Gastroesophageal sphincter (tissue), 4 donors: ENCODE measurements around the gene SLC39A1. TPM values are rescaled to one million over a fixed set of nuclear protein-coding genes. Genes with fewer than 3 reads are reported as not detected.

Source experiments
- ATAC-seq: fragments of 150-250 bp; one replicate; pipeline ENCODE4 v1.9.1; 2016; ENCODE audit warnings: mild to moderate bottlenecking, moderate library complexity
- H3K27ac ChIP-seq, 4 donors: fragments of 200-600 bp; sonication (generic) in 3 of 4; 1 replicate in 3 of 4; 2 replicates in 1 of 4; pipeline ENCODE4 v1.5.1; 2016 to 2019
- H3K27me3 ChIP-seq: fragments of 200-600 bp; sonication (generic); one replicate; pipeline ENCODE4 v1.5.1; 2019
- H3K36me3 ChIP-seq, 2 donors: fragments of 200-600 bp; sonication (generic); one replicate each; pipeline ENCODE4 v1.5.1; 2019; ENCODE audit warnings: control low read depth in 1 of 2
- H3K4me1 ChIP-seq, 3 donors: fragments of 200-600 bp; sonication (generic); 1 replicate in 2 of 3; 2 replicates in 1 of 3; pipeline ENCODE4 v1.5.1; 2016 to 2019; ENCODE audit warnings: control low read depth in 2 of 3
- H3K4me3 ChIP-seq, 2 donors: fragments of 200-600 bp; sonication (generic); one replicate each; pipeline ENCODE4 v1.5.1; 2019; ENCODE audit warnings: mild to moderate bottlenecking in 1 of 2, moderate library complexity in 1 of 2
- H3K9me3 ChIP-seq, 3 donors: fragments of 200-600 bp; sonication (generic); one replicate each; pipeline ENCODE4 v1.5.1; 2017 to 2019; ENCODE audit warnings: control low read depth in 2 of 3
- EP300 ChIP-seq: sonication (generic); formaldehyde crosslinking; IDR thresholded peaks from one replicate; pipeline ENCODE4 v1.6.1; 2017; ENCODE audit warnings: antibody characterized with exemption, mild to moderate bottlenecking
- POLR2A ChIP-seq, 2 donors: fragments of 450-650 bp; IDR thresholded peaks; one replicate each; pipeline ENCODE4 v1.6.1; 2017; ENCODE audit warnings: antibody characterized with exemption in 2 of 2, mild to moderate bottlenecking in 2 of 2, moderate library complexity in 1 of 2
- POLR2AphosphoS5 ChIP-seq: sonication (generic); formaldehyde crosslinking; IDR thresholded peaks from one replicate; pipeline ENCODE4 v1.6.1; 2017; ENCODE audit warnings: antibody characterized with exemption
- WGBS, 2 donors: methylation state at CpG; one replicate each; pipeline ENCODE4 v1.1.5; 2018; ENCODE audit warnings: low coverage in 1 of 2; 5-methylcytosine and 5-hydroxymethylcytosine counted together
- total RNA-seq, 4 donors: library from RNA; depleted of rRNA; stranded (reverse); fragments of >200 nt; gene quantifications; one replicate each; pipeline ENCODE4 v1.1.0, GENCODE V29; 2016
- TF ChIP-seq, protein P1 (sequence below), 4 experiments: fragments of 200-600 bp in 2 of 4; fragments of 450-650 bp in 2 of 4; sonication (generic) in 1 of 4; IDR thresholded peaks; one replicate each; pipeline ENCODE4 v1.5.1; 2017 to 2019; ENCODE audit warnings: antibody characterized with exemption in 4 of 4, mild to moderate bottlenecking in 2 of 4, moderate library complexity in 2 of 4

SLC39A1 gene
- total RNA-seq, 4 donors from 2014 or later = 64.8 to 115 (median 106) TPM

DNA sequence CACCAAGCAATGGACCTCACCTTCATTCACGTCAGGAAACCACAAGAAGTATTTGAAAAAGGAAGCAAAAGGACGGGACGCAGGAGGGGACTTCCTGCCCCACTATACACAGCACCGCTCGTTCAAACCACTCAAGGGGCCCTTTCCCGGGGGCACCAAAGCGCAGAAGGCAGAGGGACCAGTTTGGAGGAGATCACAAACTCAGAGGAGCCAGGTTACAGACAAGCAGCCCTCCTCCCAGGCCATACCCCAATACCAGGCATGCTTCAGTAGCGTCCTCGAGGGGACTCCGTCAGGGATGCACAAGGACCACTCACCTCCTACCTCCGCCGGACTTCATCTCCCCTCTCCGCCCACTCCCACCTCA, 5.6 kb downstream of the SLC39A1 start:
- no peaks in the 10 kb centered on the region for H3K27me3 ChIP-seq
- H3K9me3 ChIP-seq = no peaks in the 10 kb centered on the region
- WGBS, 2 donors = 0 to 1% methylated on average over 8 to 10 of the region's 13 CpGs
- TF ChIP-seq EP300 (no peak), POLR2AphosphoS5 (no peak)
- peak overlapping the region; percentile 75 to 96 (median 90) for H3K27ac ChIP-seq
- H3K4me1 ChIP-seq = peaks cover 0 to 87% (median 40%) of the 10 kb centered on the region in 3 donors
- ATAC-seq = no peak
- H3K4me3 ChIP-seq = peak overlapping the region; percentile 66 to 95
- peaks cover 0 to 51% of the 10 kb centered on the region in 2 donors for H3K36me3 ChIP-seq

- no peak for TF ChIP-seq POLR2AphosphoS5
- TF ChIP-seq, protein P1, sequence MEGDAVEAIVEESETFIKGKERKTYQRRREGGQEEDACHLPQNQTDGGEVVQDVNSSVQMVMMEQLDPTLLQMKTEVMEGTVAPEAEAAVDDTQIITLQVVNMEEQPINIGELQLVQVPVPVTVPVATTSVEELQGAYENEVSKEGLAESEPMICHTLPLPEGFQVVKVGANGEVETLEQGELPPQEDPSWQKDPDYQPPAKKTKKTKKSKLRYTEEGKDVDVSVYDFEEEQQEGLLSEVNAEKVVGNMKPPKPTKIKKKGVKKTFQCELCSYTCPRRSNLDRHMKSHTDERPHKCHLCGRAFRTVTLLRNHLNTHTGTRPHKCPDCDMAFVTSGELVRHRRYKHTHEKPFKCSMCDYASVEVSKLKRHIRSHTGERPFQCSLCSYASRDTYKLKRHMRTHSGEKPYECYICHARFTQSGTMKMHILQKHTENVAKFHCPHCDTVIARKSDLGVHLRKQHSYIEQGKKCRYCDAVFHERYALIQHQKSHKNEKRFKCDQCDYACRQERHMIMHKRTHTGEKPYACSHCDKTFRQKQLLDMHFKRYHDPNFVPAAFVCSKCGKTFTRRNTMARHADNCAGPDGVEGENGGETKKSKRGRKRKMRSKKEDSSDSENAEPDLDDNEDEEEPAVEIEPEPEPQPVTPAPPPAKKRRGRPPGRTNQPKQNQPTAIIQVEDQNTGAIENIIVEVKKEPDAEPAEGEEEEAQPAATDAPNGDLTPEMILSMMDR (IDR thresholded peaks at IDR 0.05) = no peak
- TF ChIP-seq POLR2A (IDR thresholded peaks at IDR 0.05) = no peak
- no peak for TF ChIP-seq EP300
- ATAC-seq = no peak
- Histone ChIP-seq H3K27me3 (no peaks in the 10 kb centered on the region), H3K9me3 (no peaks in the 10 kb centered on the region), H3K4me3 (peak overlapping the region; percentile 66 to 95), H3K4me1 (peaks cover 0 to 82% (median 36%) of the 10 kb centered on the region in 3 donors), H3K36me3 (peaks cover 0 to 56% of the 10 kb centered on the region in 2 donors), H3K27ac (peak overlapping the region in 3 of 4 donors; percentile 85 to 96 (median 96))
- 10 to 53% methylated on average over 3 to 5 of the region's 6 CpGs for WGBS, 2 donors
Measured at GRCh38 chr1:153956997-153957715, 6.2 kb downstream of the SLC39A1 start.

DNA sequence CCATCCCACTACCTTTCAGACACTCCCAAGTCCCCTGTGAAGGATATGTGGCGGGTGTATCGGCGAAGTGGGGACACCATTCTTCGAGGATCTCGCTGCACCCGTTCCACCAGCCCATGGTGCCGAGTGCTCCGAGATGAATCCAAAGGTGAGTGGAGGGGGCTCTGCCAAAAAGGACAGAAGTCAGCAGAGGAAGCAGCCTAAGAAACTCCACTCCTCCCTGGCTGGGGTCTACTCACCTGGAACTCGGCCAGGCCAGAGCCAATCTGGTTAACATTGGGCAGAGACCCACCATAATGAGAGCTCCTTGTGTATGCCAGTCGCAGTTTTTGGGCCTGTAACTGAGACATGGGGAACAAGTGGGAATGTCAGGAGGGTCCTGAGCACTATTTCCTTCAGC, 8.5 kb downstream of the SLC39A1 start:
- Histone ChIP-seq H3K36me3 (peaks cover 0 to 60% of the 10 kb centered on the region in 2 donors), H3K4me3 (no peak overlapping the region), H3K9me3 (no peaks in the 10 kb centered on the region), H3K27ac (no peak overlapping the region), H3K4me1 (peaks cover 0 to 61% (median 27%) of the 10 kb centered on the region in 3 donors), H3K27me3 (no peaks in the 10 kb centered on the region)
- TF ChIP-seq POLR2AphosphoS5 (no peak), EP300 (no peak), POLR2A (IDR thresholded peaks at IDR 0.05) (no peak)
- TF ChIP-seq, protein P1 (IDR thresholded peaks at IDR 0.05) = no peak
- 80% methylated on average over 1 of the region's 10 CpGs; no CpG with 5 or more reads in 1 of the 2 donors for WGBS, 2 donors
- ATAC-seq = no peak

DNA sequence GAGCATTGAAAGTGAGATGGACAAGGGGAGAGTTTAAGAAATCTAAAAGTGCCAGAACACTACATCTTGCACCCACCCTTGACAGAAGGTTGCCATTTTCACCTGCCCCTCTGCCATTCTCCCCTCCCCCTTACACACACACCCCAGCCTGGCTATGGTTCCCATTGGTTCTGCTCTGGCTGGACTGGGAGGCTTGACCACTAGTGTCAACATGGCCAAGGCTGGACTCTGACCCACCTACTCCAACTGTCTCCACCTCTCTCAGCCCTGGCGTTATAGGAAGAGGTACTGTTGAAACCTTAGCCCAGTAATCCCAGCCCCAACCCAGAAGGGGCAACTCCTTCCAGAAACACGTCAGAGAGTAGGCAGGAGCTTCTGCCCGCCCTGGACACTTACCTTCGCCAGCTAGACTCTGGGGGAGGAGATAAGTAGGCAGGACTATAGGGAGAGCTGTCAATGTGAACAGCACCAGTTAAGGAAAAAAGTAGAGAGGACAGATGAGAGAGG, 9.4 kb downstream of the SLC39A1 start:
- WGBS, 2 donors = no CpG with 5 or more reads among the region's 4 CpGs
- peaks cover 0 to 63% of the 10 kb centered on the region in 2 donors for H3K36me3 ChIP-seq
- peaks cover 0 to 52% (median 21%) of the 10 kb centered on the region in 3 donors for H3K4me1 ChIP-seq
- H3K27ac ChIP-seq = no peak overlapping the region
- TF ChIP-seq POLR2AphosphoS5 (no peak), EP300 (no peak), POLR2A (IDR thresholded peaks at IDR 0.05) (no peak)
- TF ChIP-seq, protein P1 (IDR thresholded peaks at IDR 0.05) = no peak
- H3K27me3 ChIP-seq = no peaks in the 10 kb centered on the region
- ATAC-seq = no peak
- H3K4me3 ChIP-seq = no peak overlapping the region
- no peaks in the 10 kb centered on the region for H3K9me3 ChIP-seq

DNA sequence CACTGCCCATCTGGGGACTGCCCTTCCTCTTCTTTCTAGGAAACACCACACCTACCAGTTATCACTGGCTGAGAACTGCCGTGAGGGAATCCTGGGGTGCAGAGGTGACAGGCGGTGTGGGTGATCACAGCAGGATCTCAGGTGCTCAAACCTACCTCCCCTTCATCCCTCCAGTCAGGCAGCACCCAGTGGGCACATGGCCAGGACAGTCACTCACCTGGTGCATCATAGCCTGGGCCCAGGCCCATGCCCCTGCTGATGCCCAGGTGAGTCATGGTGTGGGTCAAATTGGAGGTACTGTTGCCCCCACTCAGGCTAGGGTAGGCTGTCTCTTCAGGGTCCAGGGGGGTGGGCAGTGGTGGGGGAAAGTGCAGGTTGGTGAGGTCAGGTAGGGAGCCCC, 11.5 kb downstream of the SLC39A1 start:
- Histone ChIP-seq H3K27ac (no peak overlapping the region), H3K9me3 (no peaks in the 10 kb centered on the region), H3K4me1 (peaks cover 0 to 47% (median 14%) of the 10 kb centered on the region in 3 donors), H3K27me3 (no peaks in the 10 kb centered on the region), H3K4me3 (no peak overlapping the region), H3K36me3 (peaks cover 0 to 82% of the 10 kb centered on the region in 2 donors)
- 100% methylated on average over 1 of the region's 2 CpGs; no CpG with 5 or more reads in 1 of the 2 donors for WGBS, 2 donors
- no peak for ATAC-seq
- TF ChIP-seq POLR2AphosphoS5 = no peak
- no peak for TF ChIP-seq POLR2A (IDR thresholded peaks at IDR 0.05)

GRCh38 chr1:153951183-153951582, 12.2 kb downstream of the SLC39A1 start:
- no peak overlapping the region for H3K4me3 ChIP-seq
- 87 to 97% methylated on average over 3 to 7 of the region's 11 CpGs for WGBS, 2 donors
- peaks cover 0 to 82% of the 10 kb centered on the region in 2 donors for H3K36me3 ChIP-seq
- no peaks in the 10 kb centered on the region for H3K9me3 ChIP-seq
- no peak overlapping the region for H3K27ac ChIP-seq
- no peaks in the 10 kb centered on the region for H3K27me3 ChIP-seq
- TF ChIP-seq POLR2A (IDR thresholded peaks at IDR 0.05) = no peak
- no peak for TF ChIP-seq EP300
- TF ChIP-seq, protein P1 (IDR thresholded peaks at IDR 0.05) = no peak
- peaks cover 0 to 44% (median 10%) of the 10 kb centered on the region in 3 donors for H3K4me1 ChIP-seq
- ATAC-seq = no peak
